HEK293T (cell line): ENCODE data around the gene MAP2K3.

ENCODE experiments used
- ELF4 ChIP-seq: fragments of 450-650 bp; IDR thresholded peaks from 2 replicates; pipeline ENCODE4 v1.6.1; 2017; ENCODE audit warnings: antibody characterized with exemption
- FOXK2 ChIP-seq: fragments of 450-650 bp; IDR thresholded peaks from 2 replicates; pipeline ENCODE4 v1.6.1; 2016; ENCODE audit warnings: mild to moderate bottlenecking
- FOXM1 ChIP-seq: fragments of 450-650 bp; IDR thresholded peaks from 2 replicates; pipeline ENCODE4 v1.6.1; 2017; ENCODE audit warnings: mild to moderate bottlenecking, borderline replicate concordance
- HDGF ChIP-seq: fragments of 450-650 bp; IDR thresholded peaks from 2 replicates; pipeline ENCODE4 v1.6.1; 2017; ENCODE audit warnings: antibody characterized with exemption, borderline replicate concordance
- NFRKB ChIP-seq: fragments of 450-650 bp; IDR thresholded peaks from 2 replicates; pipeline ENCODE4 v1.6.1; 2016; ENCODE audit warnings: mild to moderate bottlenecking, moderate library complexity
- SP1 ChIP-seq: fragments of 450-650 bp; IDR thresholded peaks from 2 replicates; pipeline ENCODE4 v1.6.1; 2017
- SUZ12 ChIP-seq: fragments of 450-650 bp; IDR thresholded peaks from 2 replicates; pipeline ENCODE4 v1.6.1; 2016; ENCODE audit warnings: mild to moderate bottlenecking

GRCh38 chr17:21297597-21297996, 13.1 kb downstream of the MAP2K3 start:
- TF ChIP-seq SUZ12 (no peak), ELF4 (no peak), NFRKB (no peak), FOXK2 (no peak), FOXM1 (no peak), SP1 (no peak), HDGF (no peak)
